Activated naive CD4-positive, alpha-beta T cell treated with anti-CD3 and anti-CD28 coated beads, Interleukin-2, amount 50 U/mL, for 16 hours (primary cell): ENCODE measurements around the gene NIPAL4.
"Not testable (repeated sequence)": the region's sequence is repeated elsewhere in the genome, so short reads cannot be mapped to it uniquely, and the experiment has no call there.

Source experiments
- DNase-seq: peaks from one replicate; pipeline ENCODE4 v3.0.0-alpha.2; 2020

The NIPAL4 gene

DNA sequence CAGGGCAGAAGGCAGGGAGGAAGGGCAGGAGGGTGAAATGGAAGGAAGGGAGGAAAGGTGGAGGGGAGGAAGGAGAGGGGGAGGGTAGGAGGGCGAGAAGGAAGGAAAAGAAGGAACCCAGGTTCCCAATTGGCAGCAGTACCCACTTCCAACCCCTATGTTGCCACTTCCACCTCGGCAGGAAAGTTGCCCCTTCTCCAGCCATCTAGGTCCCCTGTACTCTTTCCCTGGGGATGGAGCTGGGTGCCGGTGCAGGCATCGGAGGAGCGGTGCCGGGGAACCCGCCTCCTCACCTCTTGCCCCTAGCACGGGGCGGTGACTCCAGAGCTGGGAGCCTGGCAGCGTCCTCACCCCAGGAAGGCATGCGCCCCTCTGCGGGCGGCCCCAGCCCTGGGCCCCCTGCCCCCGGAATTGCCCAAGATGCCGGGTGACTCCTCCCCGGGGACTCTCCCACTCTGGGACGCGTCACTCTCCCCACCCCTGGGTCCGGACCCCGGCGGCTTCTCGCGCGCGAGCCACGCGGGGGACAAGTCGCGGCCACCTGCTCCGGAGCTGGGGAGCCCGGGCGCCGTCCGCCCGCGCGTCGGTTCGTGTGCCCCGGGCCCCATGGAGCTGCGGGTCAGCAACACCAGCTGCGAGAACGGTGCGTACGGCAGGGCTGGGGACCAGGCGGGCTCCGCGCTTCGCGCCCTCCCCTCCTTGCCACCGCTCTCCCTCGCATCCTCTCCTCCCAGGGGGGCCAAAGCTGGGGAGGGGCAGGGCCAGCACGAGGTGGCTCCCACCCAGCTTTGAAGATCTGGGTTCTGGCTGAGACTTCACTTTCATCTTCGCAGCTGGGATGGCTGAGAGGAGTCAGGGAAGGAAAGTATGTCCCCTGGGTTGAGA, at the start of gene NIPAL4:
Gene NIPAL4, plus strand, starts transcription at position 499 of the 885 bp plus-strand sequence. Its CDS starts 108 bp downstream, at position 607.
- peak; percentile 47 for DNase-seq

DNA sequence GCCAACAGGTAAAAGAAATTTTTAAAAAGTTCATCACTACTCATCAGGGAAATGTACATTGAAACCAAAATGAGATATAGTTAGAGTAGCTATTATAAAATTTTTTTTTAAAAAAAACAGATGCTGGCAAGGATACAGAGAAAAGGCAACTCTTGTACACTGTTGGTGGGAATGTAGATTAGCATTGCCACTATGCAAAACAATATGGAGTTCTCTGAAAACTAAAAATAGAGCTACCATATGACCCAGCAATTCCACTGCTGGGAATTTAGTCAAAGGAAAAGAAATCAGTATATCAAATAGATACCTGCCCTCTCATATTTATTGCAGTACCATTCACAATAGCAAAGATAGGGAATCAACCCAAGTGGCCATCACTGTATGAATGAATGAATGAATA, 44.2 kb upstream of the NIPAL4 start:
- DNase-seq: no peak

GRCh38 chr5:157419521-157419920, 40.5 kb upstream of the NIPAL4 start:
- DNase-seq: not testable (repeated sequence)

- DNase-seq: not testable (repeated sequence)
These were observed 30.1 kb upstream of the NIPAL4 start for GRCh38 chr5:157429920-157430319.

GRCh38 chr5:157431544-157432200, 28.3 kb upstream of the NIPAL4 start:
- DNase-seq: no peak

DNA sequence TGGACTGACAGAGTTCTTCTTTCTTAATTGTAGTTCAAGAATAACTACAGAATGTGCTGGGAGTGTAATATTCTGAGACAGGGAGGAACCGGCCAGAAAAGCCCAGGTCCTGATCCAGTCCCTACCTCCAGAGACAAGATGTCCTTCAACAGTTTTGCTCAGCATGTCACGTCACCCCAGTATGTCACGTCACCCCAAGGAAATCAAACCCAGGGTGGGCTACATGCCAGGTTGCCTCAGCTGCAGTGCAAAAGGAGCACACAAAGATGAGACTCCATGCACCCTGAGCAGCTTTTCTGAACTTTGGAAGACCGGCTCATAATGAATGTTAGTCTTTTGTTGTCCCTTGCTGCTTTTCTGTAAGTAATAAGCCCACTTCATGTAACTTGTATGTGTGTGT, 25.9 kb upstream of the NIPAL4 start:
- DNase-seq: no peak

DNA sequence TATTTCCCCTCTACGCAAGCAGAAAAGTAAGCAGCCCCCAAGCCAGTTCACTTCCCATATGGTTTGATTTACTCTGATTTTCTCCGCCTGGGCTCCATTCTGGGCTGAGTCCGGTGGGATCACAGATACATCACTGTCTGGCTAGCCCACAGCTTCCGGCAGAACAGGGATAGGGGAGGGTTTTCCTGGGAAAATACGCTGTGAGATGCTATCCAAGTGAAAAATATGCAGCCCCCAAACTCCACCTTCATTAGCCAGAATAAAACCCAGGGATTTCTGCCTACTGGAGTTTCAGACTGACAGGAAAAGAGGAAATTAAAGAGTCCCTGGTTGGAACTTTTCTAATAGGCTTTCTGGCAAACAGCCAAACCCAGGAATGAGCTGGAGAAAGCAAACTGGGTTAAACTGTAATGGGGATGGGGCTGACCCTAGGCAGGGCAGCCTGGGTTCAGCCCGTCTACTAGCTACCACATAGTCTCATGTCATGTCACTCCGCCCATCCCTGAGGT, 16.9 kb upstream of the NIPAL4 start:
- no peak for DNase-seq

- no peak for DNase-seq
These were observed 15.8 kb upstream of the NIPAL4 start for GRCh38 chr5:157444224-157444623.

DNA sequence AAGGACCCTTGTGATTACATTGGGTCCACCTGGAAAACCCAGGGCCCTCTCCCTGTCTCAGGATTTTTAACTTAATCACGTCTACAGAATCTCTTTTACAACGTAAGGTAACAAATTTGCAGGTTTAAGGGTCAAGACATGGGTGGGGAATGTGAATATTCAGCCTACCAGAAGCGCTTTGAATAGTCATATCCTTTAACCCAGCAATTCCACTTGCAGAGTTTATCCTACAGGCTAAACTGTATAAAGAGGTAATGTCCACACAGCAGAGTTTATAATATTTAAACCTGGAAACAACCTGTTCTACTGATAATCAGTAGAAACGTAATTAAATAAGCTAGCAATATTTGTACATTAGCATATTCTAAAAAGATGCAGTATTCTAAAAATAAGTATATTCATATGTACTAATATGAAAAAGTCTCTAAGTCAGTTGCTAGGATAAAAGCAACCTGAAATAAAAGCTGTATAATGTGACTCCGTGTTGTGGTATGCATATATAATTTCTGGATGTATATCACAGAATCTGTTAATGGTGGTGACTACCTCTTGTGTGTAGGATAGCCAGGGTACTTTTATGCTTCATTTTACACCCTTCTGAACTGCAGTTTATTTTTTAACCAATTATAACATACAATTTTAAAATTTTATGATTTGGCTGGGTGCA, 14.1 kb upstream of the NIPAL4 start:
- DNase-seq: no peak

DNA sequence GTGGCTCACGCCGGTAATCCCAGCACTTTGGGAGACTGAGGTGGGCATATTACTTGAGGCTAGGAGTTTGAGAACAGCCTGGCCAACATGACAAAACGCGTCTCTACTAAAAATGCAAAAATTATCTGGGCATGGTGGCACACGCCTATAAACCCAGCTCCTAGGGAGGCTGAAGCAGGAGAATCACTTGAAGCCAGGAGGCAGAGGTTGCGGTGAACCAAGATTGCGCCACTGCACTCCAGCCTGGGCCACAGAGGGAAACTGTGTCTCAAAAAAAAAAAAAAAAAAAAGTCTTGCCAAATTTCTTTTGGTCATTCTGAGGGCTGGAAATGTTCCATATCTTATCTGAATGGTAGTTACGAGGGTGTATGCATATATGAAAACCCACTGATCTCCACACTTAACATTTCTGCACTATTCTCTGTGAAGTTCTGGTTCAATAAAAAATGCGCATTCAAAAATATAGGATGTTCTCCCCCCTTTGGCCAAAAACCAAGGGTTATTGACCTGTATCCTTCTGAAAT, 13.5 kb upstream of the NIPAL4 start:
- DNase-seq: no peak

- no peak for DNase-seq
These were observed 12.8 kb upstream of the NIPAL4 start for GRCh38 chr5:157447201-157447637.

- no peak for DNase-seq
These were observed 10.8 kb upstream of the NIPAL4 start for GRCh38 chr5:157449011-157449723.

DNA sequence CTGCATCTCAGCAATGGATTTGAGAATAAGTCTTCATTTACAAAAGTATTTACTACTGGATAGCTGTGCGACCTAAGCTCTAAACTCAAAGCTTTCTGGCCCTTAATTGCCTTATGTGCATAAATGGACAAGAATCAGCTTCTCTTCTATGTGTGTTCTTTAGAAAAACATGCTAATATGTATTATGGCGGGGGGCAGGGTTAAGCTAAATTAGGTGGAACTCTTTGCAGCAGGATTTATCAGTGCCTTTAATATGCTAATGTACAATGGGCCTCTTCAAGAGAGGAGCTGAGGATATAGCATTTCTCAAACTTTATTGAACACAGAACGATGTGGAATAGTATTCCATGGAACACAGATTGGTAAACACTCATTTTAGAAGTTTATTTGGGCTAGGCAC, 10.0 kb upstream of the NIPAL4 start:
- no peak for DNase-seq

DNA sequence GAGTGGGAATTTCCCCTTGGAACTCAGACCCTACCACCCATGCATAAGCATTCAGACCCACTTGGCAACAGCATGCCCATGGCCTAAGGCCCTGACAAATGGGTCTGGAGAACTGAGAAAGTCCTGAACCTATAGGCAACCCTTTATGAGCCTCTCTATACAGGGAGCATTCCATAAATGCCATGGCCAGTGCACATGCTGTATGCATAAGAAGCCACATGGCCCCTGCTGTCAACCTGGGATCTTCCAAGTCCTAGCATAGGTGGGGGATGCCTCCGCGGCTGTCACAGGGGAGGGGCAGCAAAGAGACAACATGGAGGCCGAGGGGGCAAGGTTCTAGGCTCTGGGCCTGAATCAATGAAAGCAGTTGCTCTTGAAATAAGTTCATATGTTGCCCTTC, 8.2 kb upstream of the NIPAL4 start:
- no peak for DNase-seq

- DNase-seq: no peak
These were observed 5.7 kb upstream of the NIPAL4 start for GRCh38 chr5:157454273-157454672.

GRCh38 chr5:157455057-157455456, 5.0 kb upstream of the NIPAL4 start:
- DNase-seq: no peak

- DNase-seq: no peak
These were observed 3.7 kb upstream of the NIPAL4 start for GRCh38 chr5:157456301-157456700.

- no peak for DNase-seq
These were observed 2.6 kb upstream of the NIPAL4 start for GRCh38 chr5:157457391-157457790.

- DNase-seq: no peak
These were observed 1.2 kb upstream of the NIPAL4 start for GRCh38 chr5:157458835-157459234.

- DNase-seq: no peak
These were observed 1.1 kb downstream of the NIPAL4 start for GRCh38 chr5:157460921-157461792.

DNA sequence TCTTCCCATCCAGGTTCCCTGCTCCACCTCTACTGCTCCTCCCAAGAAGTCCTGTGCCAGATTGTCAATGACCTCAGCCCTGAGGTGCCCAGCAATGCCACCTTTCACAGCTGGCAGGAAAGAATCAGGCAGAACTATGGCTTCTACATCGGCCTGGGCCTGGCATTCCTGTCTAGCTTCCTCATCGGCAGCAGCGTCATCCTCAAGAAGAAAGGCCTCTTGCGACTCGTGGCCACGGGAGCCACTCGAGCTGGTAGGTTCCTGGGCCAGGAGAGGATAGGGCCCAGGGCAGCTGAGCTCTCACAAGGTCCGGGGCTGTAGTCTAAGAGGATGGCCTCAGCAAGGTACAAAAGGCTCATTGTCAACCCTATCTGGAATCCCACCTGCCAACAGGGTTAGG, 3.1 kb downstream of the NIPAL4 start:
- DNase-seq: no peak
